ENCODE data around the gene PPP2R3B.

- TF ChIP-seq POLR2AphosphoS5 (IDR thresholded peaks at IDR 0.05) (no peak), CTCF (IDR thresholded peaks at IDR 0.05; ENCODE audit: poor library complexity, severe bottlenecking) (no peak), MXI1 (conservative IDR thresholded peaks at IDR 0.05; ENCODE audit: poor library complexity, severe bottlenecking) (no peak), RAD21 (conservative IDR thresholded peaks at IDR 0.05) (no peak), SMC3 (conservative IDR thresholded peaks at IDR 0.05; ENCODE audit: poor library complexity) (no peak)
Observed at GRCh38 chrX:431492-432111, 44.9 kb upstream of the PPP2R3B start.

Data from neural cell (in vitro differentiated cells).